ENCODE measurements around the gene RSPH9.

RSPH9 gene

DNA sequence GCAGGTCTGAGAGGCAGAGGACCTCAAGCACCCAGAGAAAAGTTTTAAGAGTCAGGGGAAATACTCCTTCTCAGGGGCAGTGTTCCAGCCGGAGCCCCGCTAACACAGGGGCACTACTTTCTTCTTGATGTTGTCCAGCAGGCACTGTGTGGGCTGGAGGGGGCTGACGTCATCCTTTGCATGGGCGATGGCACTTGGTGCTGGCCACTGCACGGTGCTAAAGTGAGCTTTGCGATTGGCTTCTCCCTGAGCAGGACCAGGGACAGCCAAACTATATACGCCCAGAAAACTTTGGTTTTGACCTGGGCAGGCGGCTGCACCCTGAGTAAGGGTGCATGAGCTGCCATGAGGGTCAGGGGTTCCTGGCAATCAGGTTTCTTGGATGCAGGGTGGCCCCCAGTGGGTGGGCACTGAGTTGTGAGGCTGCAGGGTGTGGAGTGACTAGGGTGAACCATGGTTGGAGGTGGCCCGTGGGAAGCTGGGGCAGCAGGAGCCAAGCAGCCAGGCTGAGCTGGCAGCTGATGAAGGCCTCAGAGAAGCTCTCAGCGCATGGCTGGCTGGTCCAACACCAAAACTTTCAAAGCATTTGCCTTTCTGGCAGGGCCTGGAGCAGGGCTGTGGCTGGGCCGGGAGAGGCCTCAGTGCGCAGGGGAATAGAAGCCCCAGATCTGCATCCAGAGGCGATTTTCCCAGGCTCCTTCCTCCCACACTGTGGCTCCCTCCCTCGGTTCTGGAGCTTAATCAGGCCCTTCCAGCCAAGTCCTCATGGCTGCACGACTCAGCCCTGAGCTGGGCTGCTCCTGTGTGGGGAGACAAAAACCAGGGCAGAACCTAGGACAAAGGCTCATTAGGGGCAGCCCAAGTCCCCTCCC lies 24.4 kb downstream of the RSPH9 start:
- no peak for DNase-seq

DNA sequence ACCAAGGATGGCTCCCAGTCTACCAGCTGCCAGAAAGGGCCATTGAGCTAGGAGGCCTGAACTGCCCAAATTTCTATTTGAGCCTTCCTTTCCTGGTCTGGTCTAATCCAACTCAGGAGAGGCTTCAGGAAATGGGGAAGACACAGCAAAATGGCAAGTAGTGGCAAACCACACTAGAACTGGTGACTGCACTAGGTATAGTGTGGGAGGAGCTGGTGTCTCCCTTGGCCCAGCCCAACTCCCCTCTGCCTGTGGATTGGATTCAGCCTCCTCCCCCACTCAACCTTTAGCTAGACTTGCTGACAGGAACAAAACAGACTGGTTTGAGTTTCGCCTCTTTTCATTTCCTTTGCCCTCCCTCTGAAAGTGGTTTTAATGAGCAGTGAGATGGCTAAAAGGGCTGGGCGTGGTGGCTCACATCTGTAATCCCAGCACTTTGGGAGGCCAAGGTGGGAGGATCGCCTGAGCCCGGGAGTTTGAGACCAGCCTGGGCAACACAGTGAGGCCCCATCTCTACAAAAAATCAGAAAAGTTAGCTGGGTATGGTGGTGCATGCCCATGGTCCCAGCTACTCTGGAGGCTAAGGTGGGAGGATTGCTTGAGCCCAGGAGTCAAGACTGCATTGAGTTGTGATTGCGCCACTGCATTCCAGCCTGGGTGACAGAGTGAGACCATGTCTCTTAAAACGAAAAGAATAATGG lies 25.2 kb downstream of the RSPH9 start:
- DNase-seq, result no peak

DNA sequence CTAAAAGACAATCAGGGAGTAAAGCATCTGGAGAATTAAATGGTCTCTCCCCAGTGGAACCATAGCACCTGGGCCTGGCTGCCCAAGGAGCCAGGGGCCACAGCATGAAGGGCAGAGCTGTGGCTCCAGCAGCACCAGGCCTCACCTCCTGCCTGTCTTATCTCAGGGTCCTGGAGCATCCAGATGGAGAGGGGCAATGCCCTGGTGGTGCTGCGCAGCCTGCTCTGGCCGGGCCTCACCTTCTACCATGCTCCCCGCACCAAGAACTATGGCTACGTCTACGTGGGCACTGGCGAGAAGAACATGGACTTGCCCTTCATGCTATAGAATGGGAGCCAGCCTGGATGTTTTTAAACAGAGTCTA lies 25.8 kb downstream of the RSPH9 start:
- no peak for DNase-seq

DNA sequence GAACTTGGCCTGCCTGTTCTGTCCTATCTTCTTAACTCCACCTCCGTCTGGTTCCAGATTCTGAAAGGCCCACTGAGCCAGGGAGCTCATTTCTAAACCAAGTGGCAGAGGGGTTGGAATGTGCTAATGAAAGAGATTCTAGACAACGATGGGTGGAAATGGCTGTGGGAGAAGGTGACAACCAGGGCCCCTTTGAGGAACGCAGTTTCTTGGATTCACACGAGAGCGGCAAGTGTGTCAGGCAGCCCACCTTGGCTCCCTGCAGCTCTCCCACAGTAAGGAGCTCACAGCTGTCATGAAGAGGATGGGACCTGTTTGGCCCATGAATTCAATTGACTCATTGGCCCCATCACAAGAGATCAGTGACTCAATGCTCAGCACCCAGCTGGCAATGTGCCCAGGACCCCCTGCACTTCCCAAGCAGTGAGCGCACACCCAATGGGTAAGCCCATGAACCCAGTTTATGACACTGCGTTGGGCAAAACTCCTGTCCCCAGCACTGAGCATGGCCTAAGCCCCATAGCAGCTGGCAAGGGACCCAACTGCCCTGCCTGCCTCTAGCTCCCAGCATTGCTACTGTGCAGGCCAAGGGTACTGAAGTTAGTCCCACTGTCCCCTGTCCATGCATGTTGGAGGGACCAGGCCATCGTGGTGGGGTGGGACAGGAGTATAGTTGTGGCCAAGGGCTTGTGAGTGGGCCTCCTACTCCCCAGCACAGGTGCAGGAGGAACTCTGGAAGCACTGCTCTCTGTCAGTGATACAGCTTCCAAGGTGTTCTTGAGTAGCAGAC lies 26.4 kb downstream of the RSPH9 start:
- DNase-seq, result no peak

DNA sequence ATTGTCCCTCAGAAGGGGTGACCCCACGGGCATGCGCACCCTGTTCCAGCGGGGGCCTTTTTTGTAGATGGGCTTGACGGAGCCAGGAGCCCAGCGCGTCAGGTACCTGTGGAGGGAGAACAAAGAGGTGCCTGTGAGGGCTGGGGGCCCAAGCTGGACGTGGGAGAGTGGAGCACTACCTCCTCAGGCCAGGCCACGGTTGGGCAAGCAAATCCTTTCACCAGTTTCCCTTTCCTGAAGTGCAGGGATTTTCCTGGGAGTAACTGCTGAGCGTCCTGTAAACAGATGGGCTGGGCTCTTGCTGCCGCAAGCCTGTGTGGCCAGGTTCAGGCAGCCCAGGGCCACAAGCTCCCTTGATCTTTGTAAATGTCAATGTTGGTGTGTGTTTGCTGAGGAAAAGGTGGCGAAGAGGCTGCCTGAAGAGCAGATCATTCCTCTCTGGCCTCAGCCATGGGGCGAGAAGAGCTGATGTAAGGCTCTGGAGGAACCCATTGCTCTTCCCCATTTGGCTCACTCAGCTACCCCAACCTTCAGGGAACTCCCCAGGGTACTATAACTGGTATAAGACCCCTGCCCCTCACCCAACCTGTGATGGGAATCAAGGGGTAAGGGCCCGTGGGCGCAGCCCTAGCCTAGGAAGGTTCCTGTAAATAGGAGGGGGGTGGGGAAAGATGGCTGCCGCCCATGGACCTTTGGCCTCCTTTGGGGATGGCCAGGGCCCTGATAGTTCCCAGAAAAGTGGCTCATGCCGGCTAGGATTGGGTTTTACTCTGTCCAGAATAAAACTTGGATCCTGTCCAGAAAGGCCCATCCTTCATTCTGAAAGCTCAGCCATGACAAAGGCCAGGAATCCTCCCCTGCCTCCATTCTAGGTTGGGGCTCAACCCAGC lies 27.2 kb downstream of the RSPH9 start:
- DNase-seq, result no peak

DNA sequence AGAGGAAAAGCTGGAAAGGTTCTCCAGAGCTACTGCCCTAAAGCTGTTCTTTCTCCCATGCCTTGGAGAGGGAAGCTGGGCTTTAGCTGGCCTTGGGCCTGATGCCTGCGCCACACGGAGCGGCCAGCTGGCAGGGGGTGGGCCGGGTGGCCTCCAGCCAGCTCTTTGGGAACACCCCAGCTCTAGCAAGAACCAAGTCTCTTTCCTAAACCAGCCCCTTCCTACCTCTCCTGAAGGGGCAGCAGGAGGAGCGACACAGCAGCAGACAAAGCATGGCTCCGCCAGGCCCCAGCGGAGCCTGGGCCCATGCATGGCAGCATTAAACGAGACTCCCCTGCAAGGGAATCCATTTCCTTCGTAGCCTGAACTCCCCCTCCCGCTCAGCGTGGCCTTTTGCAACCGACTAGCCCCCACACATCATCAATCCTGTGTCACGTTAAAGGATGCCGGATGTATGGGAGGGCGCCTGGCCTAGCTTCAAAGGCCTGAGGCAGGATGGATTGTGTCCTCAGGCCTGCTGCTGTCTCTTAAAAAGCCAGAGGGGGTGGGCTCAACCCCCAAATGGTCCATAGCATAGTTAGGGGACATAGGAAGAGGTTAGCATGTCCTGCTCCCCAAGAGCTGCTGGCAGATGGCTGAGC lies 28.7 kb downstream of the RSPH9 start:
- DNase-seq, result peak; percentile 17

DNA sequence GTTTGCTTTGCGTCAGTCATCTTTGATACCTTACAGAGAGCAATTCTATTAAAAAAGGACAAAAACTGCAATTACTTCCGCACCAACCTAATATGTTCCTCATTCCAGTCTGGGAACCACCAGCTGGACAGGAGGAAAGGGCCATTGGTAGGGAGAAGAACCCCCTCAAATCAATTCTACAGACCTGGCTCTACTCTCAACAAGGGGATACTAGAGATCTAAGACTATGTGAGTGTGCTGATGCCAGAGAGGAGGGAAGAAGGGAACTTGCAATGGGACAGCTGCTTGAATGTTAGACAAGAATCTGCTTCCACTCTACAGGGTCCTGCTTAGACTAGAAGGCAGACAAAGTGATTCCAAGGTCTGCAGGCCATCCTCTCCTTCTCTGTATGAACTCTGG lies 29.5 kb downstream of the RSPH9 start:
- no peak for DNase-seq

DNA sequence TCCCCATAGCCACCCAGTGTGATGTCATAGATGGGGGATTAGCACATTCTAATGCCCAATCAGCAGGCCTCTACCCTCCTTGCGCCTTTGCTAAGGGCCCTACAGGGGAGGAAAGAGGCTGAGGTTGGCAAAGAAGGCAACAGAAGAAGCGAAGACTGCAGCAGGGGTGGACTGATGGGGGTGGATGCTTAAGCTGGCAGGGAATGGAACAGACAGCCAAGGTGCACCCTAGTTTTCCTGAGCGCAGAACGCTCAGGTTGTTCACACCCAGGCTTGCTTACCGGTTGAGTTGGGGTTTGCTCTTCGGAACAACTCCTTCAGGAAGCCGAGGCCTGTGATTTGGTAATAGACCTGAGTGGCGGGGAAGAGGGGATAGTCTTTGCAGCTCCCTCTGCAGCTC lies 30.1 kb downstream of the RSPH9 start:
- DNase-seq, result no peak

DNA sequence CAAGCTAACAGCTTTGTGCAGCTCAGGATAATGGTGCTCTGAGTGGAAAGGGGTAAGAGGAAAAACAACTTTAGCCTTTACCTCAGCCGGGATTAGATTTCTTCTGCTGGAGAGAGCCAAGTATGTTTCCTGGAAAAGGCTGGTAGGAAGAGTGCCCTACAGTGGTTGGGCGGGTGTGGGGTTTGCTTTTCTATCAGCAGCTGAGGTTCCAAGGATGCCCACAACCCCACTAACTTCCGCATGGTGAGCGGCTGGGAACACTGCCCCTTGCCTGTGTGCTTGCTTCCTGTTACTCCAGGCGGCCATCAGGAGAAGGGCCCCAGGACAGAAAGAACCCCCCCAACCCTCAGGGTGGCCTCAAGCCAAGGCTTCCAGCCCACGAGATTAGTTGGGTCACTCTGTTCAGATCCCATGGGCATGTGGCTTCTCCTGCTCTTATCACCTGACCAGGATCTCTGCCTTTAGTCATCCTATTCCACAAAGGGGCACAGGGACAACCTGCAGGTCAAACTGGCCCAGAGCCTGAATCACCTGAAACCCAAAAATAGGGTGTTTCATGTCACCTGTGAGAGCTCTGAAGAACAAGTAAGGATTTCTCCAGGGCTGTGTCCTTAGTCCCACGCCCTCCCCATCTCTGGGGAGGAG lies 32.2 kb downstream of the RSPH9 start:
- no peak for DNase-seq

DNA sequence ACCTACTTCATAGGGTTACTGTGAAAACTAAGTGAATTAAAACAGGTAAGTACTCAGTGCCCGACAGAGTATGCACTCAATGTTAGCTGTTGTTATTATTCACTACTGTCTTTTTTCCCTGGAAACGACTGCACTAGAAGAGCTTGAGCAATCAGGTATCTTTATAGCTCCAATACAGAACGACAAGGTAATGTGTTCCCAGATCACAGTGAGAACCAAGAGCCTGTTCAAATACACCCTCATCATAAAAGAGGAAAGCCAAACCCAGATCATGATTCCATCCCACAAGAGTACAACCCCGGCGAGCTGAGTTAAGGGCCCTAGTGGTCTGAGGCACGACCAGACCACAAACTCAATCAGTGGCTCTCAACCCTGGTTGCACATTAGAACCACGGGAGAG lies 32.9 kb downstream of the RSPH9 start:
- DNase-seq, result no peak

DNA sequence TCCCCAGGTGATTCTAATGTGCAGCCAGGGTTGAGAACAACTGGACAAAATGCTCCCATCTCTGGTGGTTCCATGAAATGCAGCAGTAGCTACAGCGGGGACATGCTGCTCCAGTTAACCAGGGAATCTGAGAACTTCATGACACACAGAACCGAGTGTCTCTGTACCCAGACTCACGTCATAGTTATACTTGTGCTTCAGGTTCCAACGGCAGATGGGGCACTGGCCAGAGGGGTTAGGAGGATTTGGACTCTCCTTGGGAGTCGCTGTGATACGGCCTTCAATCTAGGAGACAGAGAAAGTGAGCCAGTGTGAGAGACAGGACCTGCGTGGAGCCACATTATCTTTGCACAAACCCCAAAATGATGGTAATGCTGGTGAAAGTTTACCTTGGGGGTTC lies 33.5 kb downstream of the RSPH9 start:
- DNase-seq, result no peak

DNA sequence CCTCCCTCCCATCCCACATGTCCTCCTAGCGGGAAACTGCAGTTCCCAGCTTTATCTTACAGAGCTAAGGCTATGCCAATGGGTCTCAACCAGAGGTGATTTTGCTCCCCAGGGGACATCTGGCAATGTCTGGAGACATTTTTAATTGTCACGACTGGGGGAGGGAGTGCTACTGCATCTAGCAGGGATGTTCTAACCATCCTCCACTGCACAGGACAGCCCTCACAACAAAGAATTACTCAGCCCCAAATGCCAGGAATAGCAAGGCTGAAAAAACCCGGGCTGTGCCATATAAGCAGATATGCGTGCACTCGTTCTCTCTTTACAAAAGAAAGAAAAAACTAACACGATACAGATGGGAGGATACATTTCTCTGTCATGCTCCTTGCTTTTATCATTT lies 34.2 kb downstream of the RSPH9 start:
- no peak for DNase-seq

DNA sequence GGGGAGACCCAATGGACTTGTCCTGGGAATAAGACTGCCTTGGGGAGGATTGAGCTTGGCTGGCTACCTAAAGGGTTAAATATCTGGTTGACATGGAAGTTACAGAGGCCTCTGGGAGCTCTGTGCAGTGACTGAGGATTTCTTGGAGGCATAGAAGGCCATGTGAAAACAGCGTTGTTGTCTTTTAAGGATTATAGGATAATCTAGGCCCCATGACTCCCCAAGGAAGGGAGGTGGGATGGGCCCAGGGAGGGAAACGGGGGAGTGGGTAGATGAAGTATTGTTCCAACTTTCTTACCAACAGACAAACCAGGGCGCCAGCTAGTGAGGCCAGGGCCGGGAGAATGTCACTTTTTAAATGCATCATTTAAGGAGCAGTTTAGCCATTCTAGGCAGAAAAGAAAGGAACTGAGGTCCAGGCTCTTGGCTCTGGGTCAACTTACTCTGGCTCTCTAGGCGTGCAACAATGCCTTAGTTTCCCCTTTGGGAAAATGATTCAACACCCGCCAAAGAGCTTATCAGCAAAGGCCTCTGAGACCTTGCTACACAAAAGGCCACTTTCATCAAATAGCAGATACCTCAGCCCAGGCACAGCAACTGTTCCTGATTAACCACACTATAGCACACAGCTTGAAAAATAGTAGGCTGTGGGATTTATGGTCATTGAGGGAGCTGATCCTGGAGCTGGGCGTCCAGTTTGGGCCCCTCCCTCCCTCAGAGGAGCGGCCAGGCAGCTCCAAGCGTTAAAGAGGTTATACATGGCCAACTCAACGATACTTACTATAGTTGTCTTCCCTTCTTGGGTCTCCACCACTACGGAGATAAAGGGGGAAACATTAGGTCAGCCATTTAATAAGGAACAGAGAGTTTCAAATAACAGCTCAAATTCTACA lies 35.7 kb downstream of the RSPH9 start:
- no peak for DNase-seq

DNA sequence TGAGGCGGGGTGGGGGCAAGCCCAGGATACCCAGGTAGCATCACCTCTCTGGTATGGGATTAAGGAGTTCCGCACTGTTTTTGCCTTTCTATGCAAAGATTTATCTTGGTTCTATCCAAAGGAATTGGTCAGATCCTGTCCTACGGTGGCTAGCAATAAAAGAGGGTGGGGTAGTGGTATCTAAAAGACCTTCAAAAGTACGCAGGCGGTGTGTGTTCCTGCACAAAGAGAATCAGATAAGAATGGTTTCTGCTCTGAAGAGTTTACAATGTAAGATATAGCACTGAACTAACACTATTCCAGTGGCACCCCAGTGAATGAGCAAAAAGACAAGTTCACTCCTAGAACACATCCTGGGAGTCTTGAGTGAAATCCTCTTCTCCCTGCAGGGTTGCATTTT lies 36.5 kb downstream of the RSPH9 start:
- DNase-seq, result no peak

DNA sequence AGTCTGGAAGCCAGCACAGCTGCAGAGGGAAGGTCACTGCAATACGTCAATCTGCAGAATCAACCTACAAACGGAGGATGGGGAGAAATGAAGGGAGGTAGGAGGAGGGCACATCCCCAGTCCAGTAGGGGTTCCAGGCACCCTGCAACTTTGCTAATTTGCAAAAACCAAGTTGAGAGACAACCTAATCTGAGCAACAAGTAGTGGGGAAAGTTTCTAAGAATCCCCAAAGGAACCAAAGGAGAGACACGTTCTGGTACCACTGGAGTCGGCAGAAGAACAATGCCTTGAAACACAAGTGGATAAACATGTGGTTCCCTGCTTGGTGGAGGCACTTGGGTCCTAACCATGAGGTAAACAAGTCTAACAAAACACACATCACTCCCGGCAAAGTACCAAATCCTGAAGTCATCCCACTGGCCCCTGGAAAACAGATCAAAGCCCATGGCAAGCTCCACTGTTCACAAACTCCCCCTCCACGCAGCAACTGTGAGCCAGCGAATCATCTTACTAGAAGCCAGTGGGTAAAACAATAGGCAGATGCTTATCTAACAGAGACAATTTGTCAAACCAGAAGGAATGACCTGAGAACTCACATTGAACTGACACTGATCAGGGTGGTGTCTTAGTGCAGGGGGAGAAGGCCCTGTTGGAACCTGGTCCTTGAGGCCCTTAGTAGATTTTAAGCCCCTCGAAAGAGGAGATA lies 38.0 kb downstream of the RSPH9 start:
- DNase-seq, result no peak

DNA sequence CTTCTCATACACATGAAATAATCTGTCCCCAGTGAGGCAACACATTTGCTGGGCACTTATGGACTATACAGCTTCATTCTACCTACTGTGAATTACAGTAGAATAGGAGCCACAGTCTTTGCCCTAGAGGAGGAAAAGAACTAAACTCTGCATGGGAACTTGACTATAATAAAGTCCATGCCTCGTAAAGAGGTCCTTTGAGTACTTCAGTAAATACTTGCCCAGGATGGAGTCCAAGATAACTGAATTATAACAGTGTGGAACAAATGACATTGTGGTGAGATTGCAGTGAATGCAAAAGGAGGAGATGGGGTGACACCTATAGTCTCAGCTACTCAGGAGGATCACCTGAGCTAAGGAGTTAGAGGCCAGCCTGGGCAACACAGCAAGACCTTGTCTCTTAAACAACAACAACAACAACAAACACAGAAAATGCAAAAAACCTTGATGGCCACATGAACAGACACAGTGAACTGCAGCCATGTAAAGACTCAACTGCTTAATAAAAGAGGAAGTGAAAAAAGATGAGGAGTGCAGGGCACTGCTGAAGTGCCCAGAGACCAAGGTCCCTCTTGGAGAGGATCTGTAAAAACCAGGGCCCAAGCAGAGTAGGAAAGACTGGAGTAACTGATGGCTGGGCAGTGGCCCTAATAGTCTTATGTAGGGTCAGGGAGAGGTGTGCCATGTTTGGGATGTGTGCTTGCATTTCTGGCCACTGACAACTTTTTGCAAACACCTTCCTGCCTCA lies 39.0 kb downstream of the RSPH9 start:
- DNase-seq, result no peak

DNA sequence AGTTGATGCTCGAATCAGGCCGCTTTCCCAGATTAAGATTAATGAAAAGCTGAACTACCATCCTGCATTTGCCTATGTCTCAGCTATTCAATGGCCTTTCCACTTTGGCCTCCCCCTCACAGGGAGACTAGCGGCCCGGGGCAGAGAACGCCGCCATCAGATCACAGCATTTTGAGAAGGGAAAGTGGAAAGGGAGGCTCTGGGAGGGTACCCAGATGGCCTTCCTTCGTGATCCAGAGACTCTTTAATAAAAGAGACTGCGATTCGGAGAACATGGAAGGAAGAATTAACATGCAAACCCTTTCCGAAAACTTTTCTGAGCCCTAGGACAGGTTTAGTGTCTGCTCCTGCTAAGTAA lies 42.2 kb downstream of the RSPH9 start:
- DNase-seq, result no peak

DNA sequence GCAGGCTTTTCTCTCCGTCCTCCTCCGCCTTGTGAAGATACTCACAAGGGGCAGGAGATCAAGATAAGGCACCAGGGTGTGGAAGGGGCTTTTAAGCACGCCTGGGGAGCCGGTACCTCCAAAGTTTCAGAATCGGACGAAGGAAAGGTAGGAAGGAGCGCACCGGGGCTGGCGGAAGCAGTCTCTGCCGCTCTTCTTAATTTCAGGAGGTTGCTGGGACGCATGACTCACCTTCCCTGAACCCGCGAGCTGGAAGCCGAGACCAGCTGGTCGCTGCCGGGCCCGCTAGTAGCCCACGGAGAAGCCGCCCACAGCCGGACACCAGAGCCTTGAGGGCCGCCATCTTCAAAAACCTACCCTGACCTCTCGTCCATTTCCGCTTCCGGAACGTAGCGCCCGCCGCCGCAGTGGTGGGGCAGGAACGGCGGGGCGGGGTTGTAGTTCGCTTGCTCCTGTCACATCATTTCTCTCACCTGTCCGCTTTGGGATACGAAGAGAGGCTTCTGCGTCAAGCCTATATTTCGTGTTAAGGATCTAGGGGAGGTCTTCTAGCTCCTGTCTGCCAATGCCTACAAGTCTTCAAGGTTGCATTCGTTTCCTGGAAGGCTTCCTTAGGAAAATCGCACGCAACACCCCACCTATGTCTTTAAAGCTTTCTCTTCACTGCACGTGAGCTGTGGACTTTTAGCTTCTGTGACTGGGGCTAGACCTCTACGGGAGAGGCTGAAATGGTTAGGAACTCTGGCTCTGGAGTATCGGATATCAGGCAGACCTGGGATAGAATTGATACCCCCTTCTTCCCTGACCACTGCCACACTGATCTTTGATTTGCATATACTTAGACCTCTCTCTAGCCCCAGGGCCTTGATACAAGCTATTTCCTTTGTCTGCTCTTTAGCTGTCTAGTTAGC lies 42.9 kb downstream of the RSPH9 start, which contains the start of gene MRPS18A:
TSS of gene MRPS18A (minus strand) at position 355 of the 911 bp plus-strand sequence. CDS start at position 343, 12 bp downstream.
- peak; percentile 32 for DNase-seq

All from NCI-H1694 treated with DMSO at 0.1 percent for 48 hours (cell line).